ENCODE results near the gene LGALS4. TPM values are rescaled to one million over a fixed set of nuclear protein-coding genes. Genes with fewer than 3 reads are reported as not detected.
"Not testable (repeated sequence)": the region's sequence is repeated elsewhere in the genome, so short reads cannot be mapped to it uniquely, and the experiment has no call there.

LGALS4 gene
- total RNA-seq, 1 donor from 2014 or later: not detected

- Mint-ChIP-seq H3K9me3 (ENCODE audit: low read depth) (no peaks in the 10 kb centered on the region), H3K4me3 (ENCODE audit: unreplicated experiment) (no peak overlapping the region), H3K36me3 (ENCODE audit: low read depth) (peaks cover 29% of the 10 kb centered on the region), H3K27ac (ENCODE audit: unreplicated experiment) (no peak overlapping the region), H3K4me1 (ENCODE audit: low read depth) (no peaks in the 10 kb centered on the region), H3K27me3 (ENCODE audit: low read depth) (no peaks in the 10 kb centered on the region)
- peak; percentile 40 for DNase-seq (ENCODE audit: low spot score)
- TF ChIP-seq CTCF (IDR thresholded peaks at IDR 0.05): no peak
Measured at GRCh38 chr19:38819231-38819920, 6.6 kb upstream of the LGALS4 start.

- TF ChIP-seq CTCF (IDR thresholded peaks at IDR 0.05): no peak
- Mint-ChIP-seq H3K36me3 (ENCODE audit: low read depth) (peaks cover 20% of the 10 kb centered on the region), H3K4me1 (ENCODE audit: low read depth) (no peaks in the 10 kb centered on the region), H3K4me3 (ENCODE audit: unreplicated experiment) (no peak overlapping the region), H3K9me3 (ENCODE audit: low read depth) (no peaks in the 10 kb centered on the region), H3K27me3 (ENCODE audit: low read depth) (no peaks in the 10 kb centered on the region), H3K27ac (ENCODE audit: unreplicated experiment) (no peak overlapping the region)
- no peak for DNase-seq (ENCODE audit: low spot score)
Measured at GRCh38 chr19:38817081-38817480, 4.3 kb upstream of the LGALS4 start.

GRCh38 chr19:38816131-38816750, 3.5 kb upstream of the LGALS4 start:
- TF ChIP-seq CTCF (IDR thresholded peaks at IDR 0.05): no peak
- Mint-ChIP-seq H3K4me3 (ENCODE audit: unreplicated experiment) (no peak overlapping the region), H3K27me3 (ENCODE audit: low read depth) (no peaks in the 10 kb centered on the region), H3K9me3 (ENCODE audit: low read depth) (no peaks in the 10 kb centered on the region), H3K36me3 (ENCODE audit: low read depth) (peaks cover 20% of the 10 kb centered on the region), H3K27ac (ENCODE audit: unreplicated experiment) (no peak overlapping the region), H3K4me1 (ENCODE audit: low read depth) (no peaks in the 10 kb centered on the region)
- DNase-seq (ENCODE audit: low spot score): no peak

GRCh38 chr19:38815059-38816001, 2.6 kb upstream of the LGALS4 start:
- Mint-ChIP-seq H3K4me3 (ENCODE audit: unreplicated experiment) (no peak overlapping the region), H3K9me3 (ENCODE audit: low read depth) (no peaks in the 10 kb centered on the region), H3K4me1 (ENCODE audit: low read depth) (no peaks in the 10 kb centered on the region), H3K36me3 (ENCODE audit: low read depth) (peaks cover 19% of the 10 kb centered on the region), H3K27me3 (ENCODE audit: low read depth) (no peaks in the 10 kb centered on the region), H3K27ac (ENCODE audit: unreplicated experiment) (no peak overlapping the region)
- TF ChIP-seq CTCF (IDR thresholded peaks at IDR 0.05): no peak
- no peak for DNase-seq (ENCODE audit: low spot score)

- H3K27ac Mint-ChIP-seq (ENCODE audit: unreplicated experiment); H3K9me3 Mint-ChIP-seq (ENCODE audit: low read depth); H3K27me3 Mint-ChIP-seq (ENCODE audit: low read depth); H3K4me3 Mint-ChIP-seq (ENCODE audit: unreplicated experiment); DNase-seq (ENCODE audit: low spot score); H3K4me1 Mint-ChIP-seq (ENCODE audit: low read depth): not testable (repeated sequence)
- H3K36me3 Mint-ChIP-seq (ENCODE audit: low read depth): peaks cover 19% of the 10 kb centered on the region
Measured at GRCh38 chr19:38813932-38814331, 1.2 kb upstream of the LGALS4 start.
